ENCODE data around the gene TEDDM1.

DNA sequence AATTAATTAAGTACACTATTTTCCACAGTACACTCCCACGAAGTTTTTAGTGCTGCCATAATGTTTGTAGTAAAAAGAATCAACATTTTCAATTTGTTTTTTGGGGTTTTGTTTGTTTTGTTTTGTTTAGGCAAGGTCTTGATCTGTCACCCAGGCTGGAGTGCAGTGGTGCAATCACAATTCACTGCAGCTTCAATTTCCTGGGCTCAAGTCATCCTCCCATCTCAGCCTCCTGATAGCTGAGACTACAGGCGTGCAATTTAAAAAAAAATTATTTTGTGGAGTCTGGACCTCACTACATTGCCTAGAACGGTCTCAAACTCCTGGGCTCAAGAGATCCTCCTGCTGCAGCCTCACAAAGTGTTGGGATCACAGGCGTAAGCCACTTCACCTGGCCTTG lies 20.3 kb downstream of the TEDDM1 start:
- TF ChIP-seq RAD21 (IDR thresholded peaks at IDR 0.05; ENCODE audit: low read length) (no peak), TAF1 (IDR thresholded peaks at IDR 0.05; ENCODE audit: borderline replicate concordance, low read depth, low read length) (no peak), NRF1 (IDR thresholded peaks at IDR 0.05; ENCODE audit: low read depth, low read length) (no peak), POLR2AphosphoS5 (IDR thresholded peaks at IDR 0.05; ENCODE audit: low read depth, low read length) (no peak), SMC3 (IDR thresholded peaks at IDR 0.05; ENCODE audit: low read depth, low read length) (no peak), FOXJ3 (CRISPR knock-in tag; IDR thresholded peaks at IDR 0.05) (no peak), GATA2 (CRISPR knock-in tag; IDR thresholded peaks at IDR 0.05) (no peak), SIN3A (IDR thresholded peaks at IDR 0.05; ENCODE audit: borderline replicate concordance, low read depth, low read length) (no peak), EP300 (IDR thresholded peaks at IDR 0.05; ENCODE audit: borderline replicate concordance in 1 of 2, low read depth in 1 of 2, low read length in 1 of 2) (no peak), RFX5 (IDR thresholded peaks at IDR 0.05; ENCODE audit: low read length) (no peak), EZH2phosphoT487 (IDR thresholded peaks at IDR 0.05; ENCODE audit: borderline replicate concordance, low read depth) (no peak)
- TF ChIP-seq, protein P1, sequence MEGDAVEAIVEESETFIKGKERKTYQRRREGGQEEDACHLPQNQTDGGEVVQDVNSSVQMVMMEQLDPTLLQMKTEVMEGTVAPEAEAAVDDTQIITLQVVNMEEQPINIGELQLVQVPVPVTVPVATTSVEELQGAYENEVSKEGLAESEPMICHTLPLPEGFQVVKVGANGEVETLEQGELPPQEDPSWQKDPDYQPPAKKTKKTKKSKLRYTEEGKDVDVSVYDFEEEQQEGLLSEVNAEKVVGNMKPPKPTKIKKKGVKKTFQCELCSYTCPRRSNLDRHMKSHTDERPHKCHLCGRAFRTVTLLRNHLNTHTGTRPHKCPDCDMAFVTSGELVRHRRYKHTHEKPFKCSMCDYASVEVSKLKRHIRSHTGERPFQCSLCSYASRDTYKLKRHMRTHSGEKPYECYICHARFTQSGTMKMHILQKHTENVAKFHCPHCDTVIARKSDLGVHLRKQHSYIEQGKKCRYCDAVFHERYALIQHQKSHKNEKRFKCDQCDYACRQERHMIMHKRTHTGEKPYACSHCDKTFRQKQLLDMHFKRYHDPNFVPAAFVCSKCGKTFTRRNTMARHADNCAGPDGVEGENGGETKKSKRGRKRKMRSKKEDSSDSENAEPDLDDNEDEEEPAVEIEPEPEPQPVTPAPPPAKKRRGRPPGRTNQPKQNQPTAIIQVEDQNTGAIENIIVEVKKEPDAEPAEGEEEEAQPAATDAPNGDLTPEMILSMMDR (IDR thresholded peaks at IDR 0.05) = no peak
- TF ChIP-seq, protein P2, sequence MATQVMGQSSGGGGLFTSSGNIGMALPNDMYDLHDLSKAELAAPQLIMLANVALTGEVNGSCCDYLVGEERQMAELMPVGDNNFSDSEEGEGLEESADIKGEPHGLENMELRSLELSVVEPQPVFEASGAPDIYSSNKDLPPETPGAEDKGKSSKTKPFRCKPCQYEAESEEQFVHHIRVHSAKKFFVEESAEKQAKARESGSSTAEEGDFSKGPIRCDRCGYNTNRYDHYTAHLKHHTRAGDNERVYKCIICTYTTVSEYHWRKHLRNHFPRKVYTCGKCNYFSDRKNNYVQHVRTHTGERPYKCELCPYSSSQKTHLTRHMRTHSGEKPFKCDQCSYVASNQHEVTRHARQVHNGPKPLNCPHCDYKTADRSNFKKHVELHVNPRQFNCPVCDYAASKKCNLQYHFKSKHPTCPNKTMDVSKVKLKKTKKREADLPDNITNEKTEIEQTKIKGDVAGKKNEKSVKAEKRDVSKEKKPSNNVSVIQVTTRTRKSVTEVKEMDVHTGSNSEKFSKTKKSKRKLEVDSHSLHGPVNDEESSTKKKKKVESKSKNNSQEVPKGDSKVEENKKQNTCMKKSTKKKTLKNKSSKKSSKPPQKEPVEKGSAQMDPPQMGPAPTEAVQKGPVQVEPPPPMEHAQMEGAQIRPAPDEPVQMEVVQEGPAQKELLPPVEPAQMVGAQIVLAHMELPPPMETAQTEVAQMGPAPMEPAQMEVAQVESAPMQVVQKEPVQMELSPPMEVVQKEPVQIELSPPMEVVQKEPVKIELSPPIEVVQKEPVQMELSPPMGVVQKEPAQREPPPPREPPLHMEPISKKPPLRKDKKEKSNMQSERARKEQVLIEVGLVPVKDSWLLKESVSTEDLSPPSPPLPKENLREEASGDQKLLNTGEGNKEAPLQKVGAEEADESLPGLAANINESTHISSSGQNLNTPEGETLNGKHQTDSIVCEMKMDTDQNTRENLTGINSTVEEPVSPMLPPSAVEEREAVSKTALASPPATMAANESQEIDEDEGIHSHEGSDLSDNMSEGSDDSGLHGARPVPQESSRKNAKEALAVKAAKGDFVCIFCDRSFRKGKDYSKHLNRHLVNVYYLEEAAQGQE (IDR thresholded peaks at IDR 0.05; ENCODE audit: low read depth, low read length) = no peak
